Stimulated activated CD4-positive, alpha-beta T cell treated with anti-CD3 and anti-CD28 coated beads, Interleukin-15, amount 100 ng/mL, for 24 hours (primary cell): ENCODE measurements around the gene CD300H.
"Not testable (repeated sequence)": the region's sequence is repeated elsewhere in the genome, so short reads cannot be mapped to it uniquely, and the experiment has no call there.

Experiments
- DNase-seq: peaks from one replicate; pipeline ENCODE4 v3.0.0-alpha.2; 2020

CD300H gene

GRCh38 chr17:74525465-74525725, 41.9 kb downstream of the CD300H start:
- DNase-seq = no peak

- no peak for DNase-seq
These were observed 42.5 kb downstream of the CD300H start for GRCh38 chr17:74524653-74525464.

GRCh38 chr17:74523308-74523707, 44.0 kb downstream of the CD300H start:
- no peak for DNase-seq

GRCh38 chr17:74522381-74523105, 44.8 kb downstream of the CD300H start:
- DNase-seq = no peak

- DNase-seq = peak; percentile 9
These were observed 45.6 kb downstream of the CD300H start for GRCh38 chr17:74521701-74522201.

- no peak for DNase-seq
These were observed 46.4 kb downstream of the CD300H start for GRCh38 chr17:74520790-74521480.

GRCh38 chr17:74520016-74520434, 47.3 kb downstream of the CD300H start:
- DNase-seq = no peak

GRCh38 chr17:74518413-74518981, 48.8 kb downstream of the CD300H start:
- not testable (repeated sequence) for DNase-seq

- DNase-seq = no peak
These were observed 50.6 kb downstream of the CD300H start for GRCh38 chr17:74516561-74517328.

- no peak for DNase-seq
These were observed 51.4 kb downstream of the CD300H start for GRCh38 chr17:74515941-74516340.

GRCh38 chr17:74514632-74515334, 52.5 kb downstream of the CD300H start:
- DNase-seq = peak; percentile 42

- DNase-seq = peak; percentile 46
These were observed 53.2 kb downstream of the CD300H start for GRCh38 chr17:74513987-74514631.

GRCh38 chr17:74512624-74513091, 54.7 kb downstream of the CD300H start:
- DNase-seq = peak; percentile 70

- DNase-seq = no peak
These were observed 55.3 kb downstream of the CD300H start for GRCh38 chr17:74512036-74512435.
